Brain microvascular endothelial cell (primary cell): Measurements from ENCODE around the gene ZNF780B.
"Not testable (repeated sequence)": the region's sequence is repeated elsewhere in the genome, so short reads cannot be mapped to it uniquely, and the experiment has no call there.

Experiments used
- DNase-seq: peaks from one replicate; pipeline ENCODE4 v3.0.0-alpha.2; 2020
- H3K27ac ChIP-seq: fragments of 250-450 bp; sonication (Bioruptor Pico); 2 replicates; pipeline ENCODE4 v1.5.1; 2020; ENCODE audit warnings: mild to moderate bottlenecking, moderate library complexity
- H3K27me3 ChIP-seq: fragments of 250-450 bp; sonication (Bioruptor Pico); replicated peaks from 2 replicates; pipeline ENCODE4 v1.5.1; 2020; ENCODE audit warnings: mild to moderate bottlenecking
- H3K36me3 ChIP-seq: fragments of 250-450 bp; sonication (Bioruptor Pico); replicated peaks from 2 replicates; pipeline ENCODE4 v1.5.1; 2020; ENCODE audit warnings: mild to moderate bottlenecking
- H3K4me3 ChIP-seq: 2 replicates; pipeline ENCODE4 v1.5.1; 2011; ENCODE audit warnings: low read depth, mild to moderate bottlenecking, control low read depth, low read length, moderate library complexity
- CTCF ChIP-seq: IDR thresholded peaks from 2 replicates; pipeline ENCODE4 v1.5.1; 2011; ENCODE audit warnings: low read depth, mild to moderate bottlenecking, moderate library complexity, low read length, control low read depth, inconsistent platforms; ENCODE audit errors: missing control alignments
- in situ Hi-C: cut with HindIII; loops from 2 replicates; pipeline ENCODE4 v1.10.0; 2017; ENCODE audit warnings: low sequenced_read_pairs, low pct_ligation_motif_present

Gene ZNF780B

GRCh38 chr19:40056505-40056904 lies 474 bp upstream of the ZNF780B start:
- TF ChIP-seq CTCF = no peak
- no peaks in the 10 kb centered on the region for H3K36me3 ChIP-seq
- H3K27me3 ChIP-seq = no peaks in the 10 kb centered on the region
- no peak for DNase-seq
- H3K27ac ChIP-seq = no peak overlapping the region
- H3K4me3 ChIP-seq = peak overlapping the region; percentile 84
- in situ Hi-C loops = no loop called here

- in situ Hi-C loops = no loop called here
- H3K27ac ChIP-seq = no peak overlapping the region
- H3K27me3 ChIP-seq = no peaks in the 10 kb centered on the region
- H3K4me3 ChIP-seq = peak overlapping the region; percentile 84
- DNase-seq = no peak
- TF ChIP-seq CTCF = no peak
- H3K36me3 ChIP-seq = no peaks in the 10 kb centered on the region
These were observed 982 bp downstream of the ZNF780B start for GRCh38 chr19:40055049-40055448.

GRCh38 chr19:40054632-40055031 lies 1.4 kb downstream of the ZNF780B start:
- no peak for DNase-seq
- in situ Hi-C loops = no loop called here
- Histone ChIP-seq H3K4me3 (no peak overlapping the region), H3K27me3 (no peaks in the 10 kb centered on the region), H3K36me3 (no peaks in the 10 kb centered on the region), H3K27ac (no peak overlapping the region)
- no peak for TF ChIP-seq CTCF

- no peak overlapping the region for H3K4me3 ChIP-seq
- no peak for DNase-seq
- no peaks in the 10 kb centered on the region for H3K27me3 ChIP-seq
- in situ Hi-C loops = no loop called here
- TF ChIP-seq CTCF = no peak
- peaks cover 3% of the 10 kb centered on the region for H3K36me3 ChIP-seq
- H3K27ac ChIP-seq = no peak overlapping the region
These were observed 2.5 kb downstream of the ZNF780B start for GRCh38 chr19:40053491-40053890.

GRCh38 chr19:40041718-40042117 lies 14.3 kb downstream of the ZNF780B start:
- H3K4me3 ChIP-seq, H3K27me3 ChIP-seq, in situ Hi-C loops, H3K27ac ChIP-seq, DNase-seq: not testable (repeated sequence)
- H3K36me3 ChIP-seq = peaks cover 26% of the 10 kb centered on the region

- H3K4me3 ChIP-seq, in situ Hi-C loops, DNase-seq, H3K36me3 ChIP-seq, H3K27me3 ChIP-seq, H3K27ac ChIP-seq: not testable (repeated sequence)
These were observed 18.0 kb downstream of the ZNF780B start for GRCh38 chr19:40038047-40038446.

GRCh38 chr19:40035996-40036395 lies 20.0 kb downstream of the ZNF780B start:
- Histone ChIP-seq H3K36me3 (no peaks in the 10 kb centered on the region), H3K27me3 (no peaks in the 10 kb centered on the region), H3K27ac (no peak overlapping the region), H3K4me3 (no peak overlapping the region)
- no peak for TF ChIP-seq CTCF
- in situ Hi-C loops = no loop called here
- no peak for DNase-seq
